WTC11 (cell line): Measurements from ENCODE around the gene GDNF. TPM values are rescaled to one million over a fixed set of nuclear protein-coding genes. Genes with fewer than 3 reads are reported as not detected.

Experiments
- ATAC-seq: fragments of 200-7000 bp; cut with Tn5 transposase; 2 replicates; pipeline ENCODE4 v1.10.0; 2021; ENCODE audit warnings: mild to moderate bottlenecking, moderate library complexity
- Bru-seq: library from RNA; stranded (reverse); fragments of 400-500 nt; gene quantifications from one replicate; lab custom pipeline; 2021; lab: Mats Ljungman, UMichigan
- CTCF ChIA-PET: fragments of 300-600 bp; sonication (Branson Sonifier 250); formaldehyde crosslinking; loops from one replicate; lab custom pipeline; 2021; ENCODE audit warnings: antibody characterized with exemption; lab: Charles Lee
- POLR2A ChIA-PET: fragments of 350-600 bp; sonication (Branson Sonifier 250); formaldehyde crosslinking; loops from one replicate; lab custom pipeline; 2021; ENCODE audit warnings: antibody characterized with exemption; lab: Charles Lee
- DNase-seq: peaks from one replicate; pipeline ENCODE4 v3.0.0; 2021; ENCODE audit warnings: low spot score
- H3K27ac Mint-ChIP-seq: 2 replicates; pipeline ENCODE4 v1.8.0; 2021; ENCODE audit warnings: mixed read lengths
- H3K27me3 Mint-ChIP-seq: 2 replicates; pipeline ENCODE4 v1.8.0; 2021; ENCODE audit warnings: low read depth, mild to moderate bottlenecking, moderate library complexity, mixed read lengths
- H3K36me3 Mint-ChIP-seq: 2 replicates; pipeline ENCODE4 v1.8.0; 2021; ENCODE audit warnings: mixed read lengths
- H3K4me1 Mint-ChIP-seq: 2 replicates; pipeline ENCODE4 v1.8.0; 2022; ENCODE audit warnings: mixed read lengths
- H3K4me3 Mint-ChIP-seq: 2 replicates; pipeline ENCODE4 v1.8.0; 2021; ENCODE audit warnings: mild to moderate bottlenecking, moderate library complexity, mixed read lengths
- H3K9me3 Mint-ChIP-seq: 2 replicates; pipeline ENCODE4 v1.8.0; 2021; ENCODE audit warnings: mixed read lengths
- ATF1 ChIP-seq: sonication (generic); formaldehyde crosslinking; IDR thresholded peaks from 2 replicates; pipeline ENCODE4 v1.8.1; 2023; ENCODE audit warnings: mild to moderate bottlenecking, moderate library complexity, missing genetic modification reagents
- ETV6 ChIP-seq: sonication (generic); formaldehyde crosslinking; IDR thresholded peaks from 2 replicates; pipeline ENCODE4 v1.8.1; 2022; ENCODE audit warnings: mild to moderate bottlenecking, missing genetic modification reagents
- FOXJ3 ChIP-seq: sonication (generic); formaldehyde crosslinking; IDR thresholded peaks from 2 replicates; pipeline ENCODE4 v1.9.0; 2021; ENCODE audit warnings: missing genetic modification reagents, mild to moderate bottlenecking, borderline replicate concordance
- FOXK1 ChIP-seq: sonication (generic); formaldehyde crosslinking; IDR thresholded peaks from 2 replicates; pipeline ENCODE4 v1.8.0; 2022; ENCODE audit warnings: mild to moderate bottlenecking, moderate library complexity, missing genetic modification reagents
- FOXP1 ChIP-seq: sonication (generic); formaldehyde crosslinking; IDR thresholded peaks from 2 replicates; pipeline ENCODE4 v1.8.0; 2022; ENCODE audit warnings: missing genetic modification reagents, mild to moderate bottlenecking, moderate library complexity, borderline replicate concordance
- FOXP4 ChIP-seq: sonication (generic); formaldehyde crosslinking; IDR thresholded peaks from 2 replicates; pipeline ENCODE4 v1.8.0; 2022; ENCODE audit warnings: mild to moderate bottlenecking, missing genetic modification reagents
- GTF2I ChIP-seq: fragments of 250-450 bp; sonication (Bioruptor Pico); conservative IDR thresholded peaks from 2 replicates; pipeline ENCODE4 v1.4.0; 2021; ENCODE audit warnings: mild to moderate bottlenecking
- IRF1 ChIP-seq: sonication (generic); formaldehyde crosslinking; IDR thresholded peaks from 2 replicates; pipeline ENCODE4 v1.8.0; 2023; ENCODE audit warnings: missing genetic modification reagents
- IRF2 ChIP-seq: sonication (generic); formaldehyde crosslinking; IDR thresholded peaks from 2 replicates; pipeline ENCODE4 v1.8.0; 2022; ENCODE audit warnings: low read depth, missing genetic modification reagents, borderline replicate concordance
- KAT7 ChIP-seq: sonication (generic); formaldehyde crosslinking; IDR thresholded peaks from 2 replicates; pipeline ENCODE4 v1.8.1; 2023; ENCODE audit warnings: missing genetic modification reagents, mild to moderate bottlenecking, borderline replicate concordance
- NFATC4 ChIP-seq: fragments of 250-450 bp; sonication (Bioruptor Pico); IDR thresholded peaks from 2 replicates; pipeline ENCODE4 v1.9.0; 2021; ENCODE audit warnings: mild to moderate bottlenecking
- NFE2L1 ChIP-seq: sonication (generic); formaldehyde crosslinking; IDR thresholded peaks from 2 replicates; pipeline ENCODE4 v1.8.1; 2023; ENCODE audit warnings: missing genetic modification reagents
- PRDM15 ChIP-seq: sonication (generic); formaldehyde crosslinking; IDR thresholded peaks from 2 replicates; pipeline ENCODE4 v1.8.0; 2022; ENCODE audit warnings: missing genetic modification reagents
- RORB ChIP-seq: fragments of 250-450 bp; sonication (Bioruptor Pico); IDR thresholded peaks from 2 replicates; pipeline ENCODE4 v1.9.0; 2021; ENCODE audit warnings: mild to moderate bottlenecking
- TCF7 ChIP-seq: sonication (generic); formaldehyde crosslinking; IDR thresholded peaks from 2 replicates; pipeline ENCODE4 v1.8.0; 2022; ENCODE audit warnings: mild to moderate bottlenecking, low read depth, missing genetic modification reagents, moderate library complexity
- TEAD1 ChIP-seq: sonication (generic); formaldehyde crosslinking; IDR thresholded peaks from 2 replicates; pipeline ENCODE4 v1.8.0; 2022; ENCODE audit warnings: mild to moderate bottlenecking, missing genetic modification reagents
- TP53 ChIP-seq: sonication (generic); formaldehyde crosslinking; IDR thresholded peaks from 2 replicates; pipeline ENCODE4 v1.8.1; 2023; ENCODE audit warnings: mild to moderate bottlenecking, missing genetic modification reagents
- USF1 ChIP-seq: sonication (generic); formaldehyde crosslinking; IDR thresholded peaks from 2 replicates; pipeline ENCODE4 v1.8.0; 2022; ENCODE audit warnings: mild to moderate bottlenecking, missing genetic modification reagents
- ZNF317 ChIP-seq: sonication (generic); formaldehyde crosslinking; IDR thresholded peaks from 2 replicates; pipeline ENCODE4 v1.8.1; 2023; ENCODE audit warnings: low read depth, mild to moderate bottlenecking, moderate library complexity, missing genetic modification reagents, borderline replicate concordance
- ZNF423 ChIP-seq: fragments of 250-450 bp; sonication (Bioruptor Pico); IDR thresholded peaks from 2 replicates; pipeline ENCODE4 v2.1.2; 2022; ENCODE audit warnings: mild to moderate bottlenecking, moderate library complexity
- ZNF532 ChIP-seq: fragments of 250-450 bp; sonication (Bioruptor Pico); IDR thresholded peaks from 2 replicates; pipeline ENCODE4 v1.9.0; 2021; ENCODE audit warnings: mild to moderate bottlenecking, borderline replicate concordance
- long read RNA-seq, 3 experiments: library from RNA in 1 of 3; library from capped mRNA in 1 of 3; library from polyadenylated mRNA in 1 of 3; unstranded in 2 of 3; stranded (forward) in 1 of 3; transcript quantifications; one replicate each; pipeline ENCODE4 v2.0.0, GENCODE V29; 2021
- total RNA-seq: library from RNA; stranded (reverse); gene quantifications from 3 replicates; pipeline ENCODE4 v1.2.3, GENCODE V29; 2021

GDNF gene
- total RNA-seq: 0.96 to 4.7 TPM (median 1.1 TPM) in 3 replicates
- Bru-seq, nascent RNA: percentile 58 among the genes with signal in this experiment
- long read RNA-seq, experiment 1, partial matches to known transcripts: 0 of 3 reads
- long read RNA-seq, experiment 1, other reads (novel, unspliced or antisense): 1 of 3 reads
- long read RNA-seq, experiment 2, partial matches to known transcripts: 0 of 2 reads
- long read RNA-seq, experiment 2, other reads (novel, unspliced or antisense): 2 of 2 reads
- long read RNA-seq, experiment 3: 0 reads

GRCh38 chr5:37839407-37840052 is at the start of gene GDNF:
GDNF (minus strand) TSS chr5:37840041; CDS start chr5:37834796, 5,245 bp downstream.
- Mint-ChIP-seq H3K36me3 (no peaks in the 10 kb centered on the region), H3K27ac (no peak within 1 kb of the TSS), H3K27me3 (peaks cover 86% of the 10 kb centered on the region), H3K4me3 (peak within 1 kb of the TSS; percentile 82), H3K9me3 (no peaks in the 10 kb centered on the region), H3K4me1 (peaks cover 68% of the 10 kb centered on the region)
- peak; percentile 51 for DNase-seq
- POLR2A ChIA-PET: no interaction called here
- ATAC-seq: peak; percentile 13
- CTCF ChIA-PET: interaction anchor here (1.3 to 2.1 kb wide), 3 partner anchors 116 to 353 kb away, joined by 6 to 9 read pairs (median 6); no protein-coding TSS in a partner anchor
- TF ChIP-seq ATF1 (no peak), FOXP4 (peak; percentile 81; the same call in 1 of the 2 replicates), ETV6 (CRISPR knock-in tag) (peak; percentile 46), USF1 (CRISPR knock-in tag) (no peak), IRF1 (CRISPR knock-in tag) (0 out of 2 replicates have a peak, but pooled peaks have one; percentile 25)
- TF ChIP-seq, all 79 proteins: peak for 3

- DNase-seq (no peak), ATAC-seq (no peak)
- Mint-ChIP-seq H3K9me3 (peaks cover 25% of the 10 kb centered on the region), H3K27me3 (no peaks in the 10 kb centered on the region), H3K4me1 (peaks cover 10% of the 10 kb centered on the region), H3K36me3 (no peaks in the 10 kb centered on the region), H3K4me3 (no peak overlapping the region), H3K27ac (no peak overlapping the region)
- POLR2A ChIA-PET: no interaction called here
- CTCF ChIA-PET: no interaction called here
- TF ChIP-seq IRF2 (CRISPR knock-in tag) (no peak), KAT7 (no peak), ZNF423 (CRISPR knock-in tag) (no peak), ATF1 (no peak), TP53 (CRISPR knock-in tag) (no peak), ZNF532 (CRISPR knock-in tag) (no peak), FOXK1 (CRISPR knock-in tag) (no peak), TEAD1 (CRISPR knock-in tag) (no peak), TCF7 (CRISPR knock-in tag) (no peak), GTF2I (CRISPR knock-in tag) (no peak), PRDM15 (CRISPR knock-in tag) (no peak), FOXJ3 (CRISPR knock-in tag) (no peak), RORB (no peak), ZNF317 (no peak), NFATC4 (CRISPR knock-in tag) (no peak), FOXP1 (CRISPR knock-in tag) (no peak), NFE2L1 (CRISPR knock-in tag) (no peak)
These were observed 48.6 kb upstream of the GDNF start for GRCh38 chr5:37888476-37888875.
